ENCODE results near the gene BCL6B.

DNA sequence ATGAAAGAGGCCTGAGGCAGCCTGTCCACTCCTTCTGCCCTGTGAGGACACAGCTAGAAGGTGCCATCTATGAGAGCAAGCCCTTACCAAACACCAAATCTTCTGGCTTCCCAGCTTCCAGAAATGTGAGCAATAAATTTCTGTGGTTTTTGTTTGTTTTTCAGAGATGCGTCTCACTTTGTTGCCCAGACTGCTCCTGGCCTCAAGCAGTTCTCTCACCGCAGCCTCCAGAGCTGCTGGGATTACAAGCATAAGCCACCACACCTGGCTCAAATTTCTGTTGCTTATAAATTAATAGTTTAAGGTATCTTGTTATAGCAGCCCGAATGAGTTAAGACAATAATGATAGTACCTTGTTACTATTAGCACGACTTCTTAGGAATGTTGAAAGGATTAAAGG is 33.5 kb downstream of the BCL6B start:
- TF ChIP-seq TAF1 (IDR thresholded peaks at IDR 0.05; ENCODE audit: low read depth), result no peak
- TF ChIP-seq, protein P1, sequence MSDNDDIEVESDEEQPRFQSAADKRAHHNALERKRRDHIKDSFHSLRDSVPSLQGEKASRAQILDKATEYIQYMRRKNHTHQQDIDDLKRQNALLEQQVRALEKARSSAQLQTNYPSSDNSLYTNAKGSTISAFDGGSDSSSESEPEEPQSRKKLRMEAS (IDR thresholded peaks at IDR 0.05), result no peak
- TF ChIP-seq, protein P2, sequence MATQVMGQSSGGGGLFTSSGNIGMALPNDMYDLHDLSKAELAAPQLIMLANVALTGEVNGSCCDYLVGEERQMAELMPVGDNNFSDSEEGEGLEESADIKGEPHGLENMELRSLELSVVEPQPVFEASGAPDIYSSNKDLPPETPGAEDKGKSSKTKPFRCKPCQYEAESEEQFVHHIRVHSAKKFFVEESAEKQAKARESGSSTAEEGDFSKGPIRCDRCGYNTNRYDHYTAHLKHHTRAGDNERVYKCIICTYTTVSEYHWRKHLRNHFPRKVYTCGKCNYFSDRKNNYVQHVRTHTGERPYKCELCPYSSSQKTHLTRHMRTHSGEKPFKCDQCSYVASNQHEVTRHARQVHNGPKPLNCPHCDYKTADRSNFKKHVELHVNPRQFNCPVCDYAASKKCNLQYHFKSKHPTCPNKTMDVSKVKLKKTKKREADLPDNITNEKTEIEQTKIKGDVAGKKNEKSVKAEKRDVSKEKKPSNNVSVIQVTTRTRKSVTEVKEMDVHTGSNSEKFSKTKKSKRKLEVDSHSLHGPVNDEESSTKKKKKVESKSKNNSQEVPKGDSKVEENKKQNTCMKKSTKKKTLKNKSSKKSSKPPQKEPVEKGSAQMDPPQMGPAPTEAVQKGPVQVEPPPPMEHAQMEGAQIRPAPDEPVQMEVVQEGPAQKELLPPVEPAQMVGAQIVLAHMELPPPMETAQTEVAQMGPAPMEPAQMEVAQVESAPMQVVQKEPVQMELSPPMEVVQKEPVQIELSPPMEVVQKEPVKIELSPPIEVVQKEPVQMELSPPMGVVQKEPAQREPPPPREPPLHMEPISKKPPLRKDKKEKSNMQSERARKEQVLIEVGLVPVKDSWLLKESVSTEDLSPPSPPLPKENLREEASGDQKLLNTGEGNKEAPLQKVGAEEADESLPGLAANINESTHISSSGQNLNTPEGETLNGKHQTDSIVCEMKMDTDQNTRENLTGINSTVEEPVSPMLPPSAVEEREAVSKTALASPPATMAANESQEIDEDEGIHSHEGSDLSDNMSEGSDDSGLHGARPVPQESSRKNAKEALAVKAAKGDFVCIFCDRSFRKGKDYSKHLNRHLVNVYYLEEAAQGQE (IDR thresholded peaks at IDR 0.05; ENCODE audit: low read depth), result no peak
- TF ChIP-seq EGR1 (IDR thresholded peaks at IDR 0.05), result no peak
- TF ChIP-seq ZBTB7A (IDR thresholded peaks at IDR 0.05; ENCODE audit: low read depth), result no peak
- no peak for TF ChIP-seq CEBPB (IDR thresholded peaks at IDR 0.05)
- no peak for TF ChIP-seq RAD21 (IDR thresholded peaks at IDR 0.05; ENCODE audit: low read depth)
- no peak for TF ChIP-seq EP300 (IDR thresholded peaks at IDR 0.05; ENCODE audit: borderline replicate concordance)
- TF ChIP-seq CREB1 (IDR thresholded peaks at IDR 0.05; ENCODE audit: low read depth), result no peak
- TF ChIP-seq TEAD4 (IDR thresholded peaks at IDR 0.05), result no peak
- TF ChIP-seq YY1 (IDR thresholded peaks at IDR 0.05; ENCODE audit: low read depth), result no peak
- no peak for TF ChIP-seq NFIC (IDR thresholded peaks at IDR 0.05)
- no peak for TF ChIP-seq TCF12 (IDR thresholded peaks at IDR 0.05; ENCODE audit: low read depth)

All from Ishikawa (cell line).